Measurements from ENCODE around the gene FAM168A. TPM values are rescaled to one million over a fixed set of nuclear protein-coding genes. Genes with fewer than 3 reads are reported as not detected.
"Not testable (repeated sequence)": the region's sequence is repeated elsewhere in the genome, so short reads cannot be mapped to it uniquely, and the experiment has no call there.

The FAM168A gene
- polyA plus RNA-seq, 4 donors, result 44.3 to 46.4 (median 44.9) TPM

DNA sequence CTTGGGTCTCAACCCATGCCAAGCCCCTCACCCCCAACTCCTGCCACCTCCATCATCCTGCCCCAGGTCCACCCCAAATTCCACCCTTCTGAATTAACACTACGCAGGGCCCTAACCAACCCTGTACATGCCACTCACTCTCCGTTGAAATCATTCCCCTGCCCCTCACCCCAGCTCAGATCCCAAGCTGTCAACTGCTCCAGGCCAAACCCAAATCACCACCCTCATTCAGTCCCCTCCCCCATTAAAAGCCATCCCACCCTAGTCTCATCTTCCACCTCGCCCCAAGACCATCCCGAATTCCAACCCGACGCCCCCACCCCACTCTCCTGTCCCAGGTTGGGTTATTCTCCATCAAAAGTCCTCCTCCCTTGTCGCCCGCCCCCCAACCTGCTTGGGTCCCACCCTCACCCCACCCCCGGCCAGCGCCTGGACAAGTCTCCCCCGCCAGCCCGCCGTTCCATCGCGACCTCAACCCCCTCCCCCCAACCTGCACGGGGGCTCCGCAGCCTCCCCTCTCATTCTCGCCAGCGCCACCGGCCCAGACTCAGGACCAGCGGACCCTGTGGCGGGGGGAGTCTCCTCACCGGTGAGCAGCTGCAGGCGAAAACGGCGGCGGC is 466 bp downstream of the FAM168A start:
- no peak for DNase-seq (ENCODE audit: low read depth in 4 of 4, low spot score in 3 of 4)

DNA sequence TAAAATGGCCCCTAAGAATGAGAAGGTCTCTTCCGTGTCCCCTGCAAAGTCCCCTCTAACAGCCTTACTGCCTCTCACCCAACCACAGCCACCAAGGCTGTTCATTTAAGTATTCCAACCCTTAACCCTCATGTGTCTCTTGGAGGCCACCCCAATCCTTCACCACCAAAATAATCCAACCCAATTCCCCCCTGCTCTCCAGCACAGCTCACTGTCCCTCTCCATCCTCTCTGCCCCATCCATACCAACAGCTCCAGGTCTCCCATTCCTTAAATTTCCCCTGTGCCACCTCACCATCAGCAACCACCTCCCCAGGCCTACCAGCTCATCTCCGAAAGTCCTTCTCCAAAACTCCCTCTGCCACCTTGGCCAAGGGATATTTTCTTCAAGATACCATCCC is 1.4 kb downstream of the FAM168A start:
- no peak for DNase-seq (ENCODE audit: low read depth in 4 of 4, low spot score in 3 of 4)

DNA sequence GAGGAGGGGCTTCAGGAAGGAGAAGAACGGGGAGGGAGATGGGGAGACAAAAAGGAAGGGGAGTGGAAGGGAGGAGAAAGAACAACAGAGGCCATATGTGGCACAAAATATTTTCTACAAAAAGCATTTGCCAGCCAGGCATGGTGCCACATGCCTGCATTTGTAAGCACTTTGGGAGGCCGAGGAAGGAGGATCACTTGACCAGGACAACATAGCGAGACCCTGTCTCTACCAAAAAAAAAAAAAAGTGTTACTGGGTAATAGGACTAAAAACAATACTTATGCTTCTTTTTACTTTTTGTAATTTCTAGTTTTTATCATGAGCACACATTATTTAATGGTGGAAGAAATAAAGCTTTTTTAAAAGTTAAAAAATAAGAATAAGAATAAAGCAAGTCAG is 5.3 kb downstream of the FAM168A start:
- DNase-seq (ENCODE audit: low read depth in 4 of 4, low spot score in 3 of 4), result no peak

DNA sequence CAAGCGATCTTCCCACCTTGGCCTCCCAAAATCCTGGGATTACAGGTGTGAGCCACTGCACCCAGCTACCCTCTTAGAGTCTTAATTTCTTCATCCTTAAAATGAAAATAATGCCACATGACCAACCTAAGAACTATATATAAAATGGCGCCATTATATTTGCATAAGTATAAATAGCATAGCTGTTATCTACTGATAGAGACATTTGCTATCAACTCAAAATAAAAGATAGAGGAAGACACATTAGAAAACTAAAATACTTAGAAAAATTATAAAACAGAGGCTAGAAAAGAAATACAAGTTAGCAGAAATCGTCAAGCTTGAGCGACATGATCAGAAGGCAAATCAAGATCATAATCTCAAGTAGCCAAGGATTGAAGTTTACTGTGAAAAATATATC is 6.2 kb downstream of the FAM168A start:
- no peak for DNase-seq (ENCODE audit: low read depth in 4 of 4, low spot score in 3 of 4)

DNA sequence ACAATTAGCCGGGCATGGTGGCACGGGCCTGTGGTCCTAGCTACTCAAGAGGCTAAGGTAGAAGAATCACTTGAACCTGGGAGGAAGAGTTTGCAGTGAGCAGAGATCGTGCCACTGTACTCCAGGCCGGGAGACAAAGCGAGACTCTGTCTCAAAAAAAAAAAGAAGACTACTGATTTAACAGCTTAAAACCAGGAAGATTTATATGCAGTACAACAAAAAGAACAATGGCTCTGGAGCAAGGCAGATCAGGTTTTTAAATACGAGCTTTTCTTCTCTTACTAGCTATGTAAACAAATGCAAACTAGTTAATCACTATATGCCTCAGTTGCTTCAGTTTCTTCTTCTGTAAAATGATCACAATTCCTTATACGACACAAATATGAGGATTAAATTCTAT is 6.9 kb downstream of the FAM168A start:
- DNase-seq (ENCODE audit: low read depth in 4 of 4, low spot score in 3 of 4), result no peak

DNA sequence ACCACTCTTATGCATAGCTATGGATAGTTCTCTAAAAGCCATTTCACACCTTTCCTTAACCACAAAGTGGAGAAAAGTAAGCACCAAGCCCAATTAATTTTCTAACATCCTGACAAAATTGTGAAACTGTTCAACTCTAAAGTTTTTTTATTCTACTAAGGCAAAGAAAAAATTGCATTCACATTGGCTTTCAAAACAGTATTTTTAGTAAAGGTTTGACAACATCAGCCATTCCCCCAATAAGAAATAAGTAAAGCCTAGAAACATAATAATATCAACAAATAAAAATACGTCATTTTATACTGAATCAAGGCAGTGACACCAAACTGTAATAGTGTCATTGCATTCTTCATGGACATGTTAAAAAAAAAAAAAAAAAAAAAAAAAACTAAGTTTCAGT is 11.1 kb downstream of the FAM168A start:
- no peak for DNase-seq (ENCODE audit: low read depth in 4 of 4, low spot score in 3 of 4)

DNA sequence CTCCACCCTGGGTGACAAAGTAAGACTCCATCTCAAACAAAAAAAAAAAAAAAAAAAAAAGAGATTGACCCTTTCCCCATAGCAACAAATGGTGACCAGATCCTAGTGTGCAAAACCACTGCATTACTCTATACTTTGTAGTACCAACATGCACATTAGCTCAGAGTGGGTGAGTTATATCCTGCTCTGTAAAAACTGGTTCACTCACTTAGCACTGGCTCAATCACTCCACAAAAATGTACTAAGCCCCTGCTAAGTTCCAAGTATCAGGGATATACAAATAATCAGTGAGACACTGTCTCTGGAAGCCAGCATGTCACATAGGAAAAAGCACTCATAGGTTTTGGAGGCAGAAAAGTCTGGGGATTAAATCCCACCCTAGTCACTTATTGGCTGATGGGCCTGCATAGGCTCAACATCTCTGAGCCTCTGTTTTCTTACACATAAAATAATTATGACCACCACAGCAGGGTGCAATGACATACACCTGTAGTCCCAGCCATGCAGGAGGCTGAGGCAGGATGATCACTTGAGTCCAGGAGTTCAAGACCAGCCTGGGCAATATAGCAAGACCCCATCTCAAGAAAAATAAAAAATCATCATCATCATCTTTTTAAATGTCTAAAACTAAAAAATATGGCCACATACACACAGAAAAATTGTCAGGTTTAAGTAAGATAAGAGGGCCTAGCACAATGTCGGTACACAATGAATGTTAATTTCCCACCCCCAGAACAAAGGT is 11.9 kb downstream of the FAM168A start:
- no peak for DNase-seq (ENCODE audit: low read depth in 4 of 4, low spot score in 3 of 4)

DNA sequence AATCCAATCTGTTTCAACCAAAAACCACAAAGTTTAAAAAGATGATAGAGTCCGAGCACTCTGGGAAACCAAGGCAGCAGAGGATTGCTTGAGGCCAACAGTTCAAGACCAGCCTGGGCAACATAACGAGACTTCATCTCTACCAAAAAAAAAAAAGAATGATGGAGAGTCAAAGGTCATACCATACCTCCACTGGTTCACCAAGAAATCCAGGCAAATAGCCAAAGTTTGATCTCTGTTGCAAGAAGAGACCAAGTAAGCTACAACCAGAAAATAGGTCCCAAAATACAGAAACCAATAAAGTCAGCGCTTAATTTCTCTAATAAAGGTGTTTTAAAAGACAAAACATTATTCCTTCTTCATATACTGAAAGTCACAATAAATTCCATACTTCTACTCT is 13.1 kb downstream of the FAM168A start:
- DNase-seq (ENCODE audit: low read depth in 4 of 4, low spot score in 3 of 4), result no peak

DNA sequence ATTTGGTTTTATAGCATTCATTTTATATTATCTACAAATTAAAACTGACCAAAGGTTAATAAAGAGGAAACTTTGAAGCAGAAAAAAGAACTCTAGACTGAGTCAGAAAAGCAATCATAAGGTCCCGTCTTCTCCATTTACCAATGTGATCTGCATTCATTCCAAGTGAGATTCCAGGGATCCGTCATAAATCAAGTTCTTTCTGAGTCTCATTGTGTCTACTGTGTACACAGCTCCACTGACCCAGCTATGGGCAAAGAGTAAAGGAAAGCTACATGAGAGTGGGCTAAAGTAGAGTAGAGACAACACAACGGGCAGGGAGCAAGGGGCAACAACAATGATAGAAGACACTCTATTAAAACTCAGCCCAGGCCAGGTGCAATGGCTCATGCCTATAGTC is 15.3 kb downstream of the FAM168A start:
- DNase-seq (ENCODE audit: low read depth in 4 of 4, low spot score in 3 of 4), result no peak

DNA sequence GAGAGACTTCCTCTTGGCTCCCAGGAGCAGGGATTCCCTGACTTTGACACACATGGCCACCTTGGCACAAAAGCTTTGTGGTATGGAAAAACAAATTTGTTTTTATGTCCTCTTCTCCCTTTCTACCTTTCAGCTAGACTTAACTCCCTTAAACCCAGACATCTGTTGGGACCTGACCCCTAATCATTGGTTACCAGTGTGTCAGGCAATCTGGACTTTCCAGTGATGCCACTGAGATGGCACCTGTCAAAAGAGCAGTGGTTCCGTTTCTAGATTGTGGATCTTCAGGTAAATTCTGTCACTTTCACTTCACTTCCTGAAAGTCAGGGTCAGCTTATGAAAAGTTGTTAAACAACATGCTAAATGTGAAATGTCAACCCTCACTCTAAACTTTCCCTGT is 17.2 kb downstream of the FAM168A start:
- DNase-seq (ENCODE audit: low read depth in 4 of 4, low spot score in 3 of 4), result not testable (repeated sequence)

DNA sequence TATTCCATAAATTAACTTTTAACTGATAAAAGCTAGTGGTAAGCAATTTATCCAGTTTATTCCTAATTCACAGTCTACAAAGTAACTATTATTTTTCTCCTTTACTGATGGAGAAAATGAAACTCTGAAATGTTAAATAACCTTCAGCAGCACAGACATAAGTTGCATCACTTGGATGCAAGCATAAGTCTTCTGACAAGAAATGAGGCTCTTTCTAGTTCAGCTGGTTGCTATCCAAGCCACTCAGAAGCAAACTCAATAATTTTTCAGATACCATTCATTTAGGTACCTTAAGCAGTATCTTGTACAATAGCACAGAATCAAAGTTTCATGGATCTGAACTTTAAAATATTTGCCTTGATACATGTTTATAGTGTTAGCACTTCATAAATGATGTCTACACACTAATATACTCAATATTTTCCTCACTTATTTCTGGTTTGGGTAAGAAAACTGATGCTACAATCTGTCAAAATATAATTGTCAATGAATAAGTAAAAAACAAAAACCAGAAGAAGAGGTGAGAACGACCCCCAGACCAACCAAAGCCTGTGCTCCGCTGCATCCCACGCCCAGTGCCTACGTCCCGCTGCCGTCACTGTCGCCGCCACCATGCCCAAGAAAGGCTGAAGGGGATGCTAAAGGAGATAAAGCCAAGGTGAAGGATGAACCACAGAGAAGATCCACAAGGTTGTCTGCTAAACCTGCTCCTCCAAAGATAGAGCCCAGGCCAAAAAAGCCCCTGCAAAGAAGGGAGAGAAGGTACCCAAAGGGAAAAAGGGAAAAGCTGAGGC is 18.1 kb downstream of the FAM168A start:
- DNase-seq (ENCODE audit: low read depth in 4 of 4, low spot score in 3 of 4), result no peak

DNA sequence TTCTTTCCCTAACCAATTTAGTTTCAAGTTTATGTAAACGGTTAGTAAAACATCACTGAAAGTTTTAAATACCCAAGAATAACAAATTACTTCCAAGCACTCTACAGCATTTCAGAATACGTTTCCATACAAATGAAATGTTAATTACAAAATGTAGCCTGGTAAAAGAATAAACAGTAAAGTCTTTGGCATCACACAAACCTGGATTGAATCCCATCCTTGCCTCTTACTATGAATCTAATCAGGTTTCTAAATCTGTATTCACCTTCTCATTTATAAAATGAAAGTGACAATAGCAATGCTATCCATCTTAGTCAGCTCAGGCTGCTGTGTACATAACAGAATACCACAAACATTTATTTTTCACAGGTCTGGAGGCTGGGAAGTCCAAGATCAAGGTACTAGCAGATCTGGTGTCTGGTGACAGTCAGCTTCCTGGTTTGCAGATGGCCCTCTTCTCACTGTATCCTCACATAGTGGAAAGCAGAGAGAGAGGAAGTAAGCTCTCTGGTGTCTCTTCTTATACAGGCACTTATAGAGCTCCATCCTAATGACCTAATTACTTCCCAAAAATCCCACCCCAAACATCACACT is 19.2 kb downstream of the FAM168A start:
- no peak for DNase-seq (ENCODE audit: low read depth in 4 of 4, low spot score in 3 of 4)

DNA sequence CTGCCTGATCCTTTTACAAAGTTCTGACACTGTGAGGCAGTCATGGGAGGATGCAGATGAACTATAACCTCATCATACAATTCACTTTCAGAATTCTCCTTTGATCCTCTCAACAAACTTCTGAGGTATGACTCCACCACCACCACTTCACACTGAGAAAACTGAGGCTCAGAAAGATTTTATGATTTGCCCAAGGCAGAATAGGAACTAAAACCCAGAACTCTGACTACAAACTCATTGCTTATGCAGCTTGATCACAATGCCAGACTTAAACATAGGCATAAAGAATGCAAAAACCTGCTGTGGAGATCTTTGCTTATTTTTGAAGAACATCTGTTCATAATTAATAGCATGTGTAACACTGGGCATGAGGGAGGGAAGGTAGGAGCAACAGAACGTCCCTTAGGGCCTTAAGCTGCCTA is 20.4 kb downstream of the FAM168A start:
- DNase-seq (ENCODE audit: low read depth in 4 of 4, low spot score in 3 of 4), result no peak

DNA sequence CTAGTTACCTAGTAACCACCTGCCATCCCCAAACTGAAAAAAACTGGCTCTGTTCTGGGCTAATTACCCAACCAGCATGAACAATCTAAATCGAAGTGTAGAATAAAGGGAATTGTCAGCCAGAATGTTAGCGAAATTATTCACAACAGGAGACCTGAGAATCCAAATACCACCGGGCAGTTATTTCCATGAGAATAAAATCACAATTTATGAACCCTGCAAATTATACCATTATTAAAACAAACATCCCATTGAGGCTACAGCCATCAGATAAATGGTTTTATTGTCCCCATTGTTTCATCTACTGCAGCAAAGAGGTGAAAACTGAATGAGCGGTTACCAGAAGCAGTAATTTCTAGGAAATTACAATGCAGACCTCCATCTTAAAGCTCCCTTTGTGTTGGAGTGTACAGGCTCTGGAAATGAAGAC is 21.7 kb downstream of the FAM168A start:
- no peak for DNase-seq (ENCODE audit: low read depth in 4 of 4, low spot score in 3 of 4)

DNA sequence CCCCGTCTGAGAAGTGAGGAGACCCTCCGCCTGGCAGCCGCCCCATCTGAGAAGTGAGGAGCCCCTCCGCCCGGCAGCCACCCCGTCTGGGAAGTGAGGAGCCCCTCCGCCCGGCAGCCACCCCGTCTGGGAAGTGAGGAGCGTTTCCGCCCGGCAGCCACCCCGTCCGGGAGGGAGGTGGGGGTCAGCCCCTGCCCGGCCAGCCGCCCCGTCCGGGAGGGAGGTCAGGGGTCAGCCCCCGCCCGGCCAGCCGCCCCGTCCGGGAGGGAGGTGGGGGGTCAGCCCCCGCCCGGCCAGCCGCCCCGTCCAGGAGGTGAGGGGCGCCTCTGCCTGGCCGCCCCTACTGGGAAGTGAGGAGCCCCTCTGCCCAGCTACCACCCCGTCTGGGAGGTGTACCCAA is 25.9 kb downstream of the FAM168A start:
- not testable (repeated sequence) for DNase-seq (ENCODE audit: low read depth in 4 of 4, low spot score in 3 of 4)

DNA sequence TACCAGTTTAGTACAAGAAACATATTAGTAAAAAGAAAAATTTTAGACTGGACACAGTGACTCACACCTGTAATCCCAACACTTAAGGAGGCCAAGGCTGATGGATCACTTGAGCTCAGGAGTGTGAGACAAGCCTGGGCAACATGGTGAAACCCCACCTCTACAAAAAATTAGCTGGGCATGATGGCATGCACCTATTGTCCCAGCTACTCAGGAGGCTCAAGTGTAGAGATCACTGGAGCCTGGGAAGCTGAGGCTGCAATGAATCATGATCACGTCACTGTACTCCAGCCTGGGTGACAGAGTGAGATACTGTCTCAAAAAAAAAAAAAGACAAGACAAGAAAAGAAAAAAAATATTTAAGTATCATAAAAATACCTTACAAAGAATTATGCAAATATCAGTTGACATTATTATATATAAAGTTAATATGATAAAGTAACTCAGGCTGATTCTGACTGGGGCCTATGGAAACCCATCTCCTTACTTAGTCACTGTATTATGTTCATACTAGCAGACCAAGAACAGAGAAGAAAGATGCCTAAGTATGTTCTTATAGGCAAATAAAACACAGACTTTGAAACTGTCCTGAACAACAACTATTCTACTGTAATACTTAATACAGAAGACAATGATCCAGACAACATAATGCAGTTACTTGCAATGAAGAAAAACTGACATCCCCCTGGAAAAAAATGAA is 27.3 kb downstream of the FAM168A start:
- DNase-seq (ENCODE audit: low read depth in 4 of 4, low spot score in 3 of 4), result no peak

DNA sequence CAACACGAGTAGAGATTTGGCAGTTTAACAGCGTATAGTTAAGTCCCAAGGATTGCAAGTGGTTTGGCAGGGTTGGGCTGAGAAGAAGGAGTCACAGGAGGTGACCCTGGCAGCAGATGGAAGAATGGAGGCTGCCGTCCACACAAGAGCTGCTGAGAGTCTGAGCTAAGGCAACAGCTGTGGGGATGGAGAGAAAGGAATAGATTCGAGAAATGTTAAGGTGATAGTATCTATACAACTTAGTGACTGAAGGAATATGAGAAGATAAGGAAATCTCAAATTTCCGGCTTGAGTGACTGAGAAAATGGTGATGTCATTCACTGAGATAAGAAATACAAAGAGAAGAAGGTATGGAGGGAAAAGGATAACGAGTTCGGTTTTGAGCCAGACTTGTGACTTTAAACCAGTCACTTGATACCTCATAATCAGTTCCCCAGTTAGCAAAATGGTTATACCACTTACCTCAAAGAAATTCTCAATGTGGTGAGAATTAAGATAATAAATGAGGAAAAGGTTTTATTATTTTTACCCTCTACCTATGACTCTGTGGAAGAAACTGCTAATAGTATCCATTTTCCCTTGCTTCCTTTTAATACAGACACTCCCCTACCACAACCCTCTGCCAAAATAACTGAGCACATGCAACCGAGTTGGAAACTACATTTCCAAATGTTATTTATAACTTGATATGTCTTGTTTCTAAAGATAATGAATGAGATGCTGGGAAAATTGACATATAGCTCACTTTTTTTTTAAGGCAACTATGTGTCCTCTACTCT is 30.7 kb downstream of the FAM168A start:
- no peak for DNase-seq (ENCODE audit: low read depth in 4 of 4, low spot score in 3 of 4)

DNA sequence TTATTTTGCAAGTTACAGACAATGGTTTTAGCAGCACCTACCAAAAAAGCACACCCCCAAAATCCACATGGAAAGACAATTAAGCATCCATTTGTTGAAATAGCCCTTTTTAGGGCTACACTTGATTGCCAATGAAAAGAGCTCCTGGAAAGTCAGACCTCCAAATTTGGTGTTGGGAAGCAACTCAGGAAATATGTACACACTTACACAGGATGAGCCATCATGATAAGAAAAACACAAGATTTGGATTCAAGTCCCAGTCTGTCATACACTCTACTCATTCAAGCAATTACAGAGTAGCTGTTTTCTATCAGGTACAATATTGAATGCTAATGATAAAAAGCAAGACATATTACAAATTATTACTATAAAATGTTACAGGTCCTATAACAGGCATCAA is 31.5 kb downstream of the FAM168A start:
- no peak for DNase-seq (ENCODE audit: low read depth in 4 of 4, low spot score in 3 of 4)

DNA sequence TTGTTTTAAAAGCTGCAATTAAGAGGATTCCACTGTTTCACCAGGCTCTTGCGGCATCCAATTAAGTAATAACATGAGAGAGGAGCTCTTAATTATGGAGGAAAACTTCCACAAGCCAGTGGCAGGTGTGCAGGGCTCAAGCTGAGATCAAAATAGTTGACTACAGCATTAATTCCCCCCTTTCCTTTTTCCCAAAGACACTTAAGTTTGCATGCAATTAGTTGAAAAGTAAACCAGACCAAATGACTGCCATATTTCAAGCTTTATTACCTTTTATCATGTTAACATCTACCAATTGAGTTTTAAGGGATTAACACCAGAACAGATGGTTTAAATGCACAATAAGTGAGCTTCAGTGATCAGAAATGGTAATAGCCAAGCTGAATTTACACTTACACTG is 32.1 kb downstream of the FAM168A start:
- DNase-seq (ENCODE audit: low read depth in 4 of 4, low spot score in 3 of 4), result no peak

DNA sequence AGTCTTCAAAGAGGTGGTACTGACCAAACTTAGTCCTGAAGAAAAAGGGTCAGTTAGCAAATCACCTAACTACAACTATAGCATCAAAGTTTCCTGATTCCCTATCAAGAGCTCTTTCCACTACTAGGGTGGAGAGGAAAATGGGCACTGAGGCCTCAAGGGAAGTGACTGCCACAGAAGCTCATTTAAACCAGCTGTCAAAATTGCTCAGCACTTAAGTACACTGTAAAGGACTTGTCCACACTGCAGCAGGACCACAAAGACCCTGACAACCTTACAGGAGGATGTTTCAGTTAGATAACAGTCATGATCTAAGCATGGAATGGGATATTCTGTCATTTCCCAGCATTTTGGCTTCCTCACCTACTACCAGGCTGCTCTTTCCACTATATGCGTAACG is 33.0 kb downstream of the FAM168A start:
- no peak for DNase-seq (ENCODE audit: low read depth in 4 of 4, low spot score in 3 of 4)
